HG03457 (cell line): ENCODE data around the gene ASB1.
"Not testable (repeated sequence)": the region's sequence is repeated elsewhere in the genome, so short reads cannot be mapped to it uniquely, and the experiment has no call there.

Experiments
- ATAC-seq: cut with Tn5 transposase; IDR thresholded peaks from one replicate; pipeline ENCODE4 v1.9.1; 2021; ENCODE audit warnings: moderate number of reproducible peaks; ENCODE audit not compliant: unreplicated experiment

The ASB1 gene

DNA sequence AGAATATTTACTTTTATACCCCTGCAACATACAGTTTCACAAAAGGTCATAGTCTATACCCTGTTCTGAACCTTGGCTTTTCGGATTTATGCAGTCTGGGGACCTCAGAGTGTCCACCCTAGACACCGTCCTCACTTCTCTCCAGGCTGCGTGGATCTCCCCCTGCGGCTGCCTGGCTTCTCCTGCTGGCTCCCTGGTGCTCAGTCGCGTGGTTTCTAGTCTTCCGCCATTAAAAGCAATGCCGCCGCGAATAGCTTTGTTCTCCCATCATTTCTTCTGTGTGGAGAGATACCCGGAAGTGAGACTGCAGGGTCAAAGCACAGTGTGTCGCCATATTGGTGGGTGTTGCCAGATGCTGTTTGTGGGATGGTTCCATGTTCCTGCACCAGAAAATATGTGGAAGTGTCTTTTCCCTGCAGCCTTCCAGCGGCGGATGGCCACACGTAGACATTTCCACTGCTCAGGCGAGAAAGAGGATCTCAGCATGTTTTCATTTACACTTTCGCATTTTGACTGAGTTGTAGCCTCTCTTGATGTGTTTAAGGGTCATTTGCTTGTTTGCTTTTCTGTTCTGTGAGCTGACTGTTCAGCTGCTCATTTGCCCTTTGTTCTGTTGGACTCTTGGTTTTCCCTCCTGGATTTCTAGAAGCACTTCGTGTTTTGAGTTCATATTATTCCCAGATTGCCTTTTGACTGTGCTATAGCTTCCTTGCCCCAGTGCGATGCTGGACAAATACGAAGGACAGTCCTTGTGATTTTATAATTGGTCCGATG is 22.9 kb upstream of the ASB1 start:
- ATAC-seq = no peak

DNA sequence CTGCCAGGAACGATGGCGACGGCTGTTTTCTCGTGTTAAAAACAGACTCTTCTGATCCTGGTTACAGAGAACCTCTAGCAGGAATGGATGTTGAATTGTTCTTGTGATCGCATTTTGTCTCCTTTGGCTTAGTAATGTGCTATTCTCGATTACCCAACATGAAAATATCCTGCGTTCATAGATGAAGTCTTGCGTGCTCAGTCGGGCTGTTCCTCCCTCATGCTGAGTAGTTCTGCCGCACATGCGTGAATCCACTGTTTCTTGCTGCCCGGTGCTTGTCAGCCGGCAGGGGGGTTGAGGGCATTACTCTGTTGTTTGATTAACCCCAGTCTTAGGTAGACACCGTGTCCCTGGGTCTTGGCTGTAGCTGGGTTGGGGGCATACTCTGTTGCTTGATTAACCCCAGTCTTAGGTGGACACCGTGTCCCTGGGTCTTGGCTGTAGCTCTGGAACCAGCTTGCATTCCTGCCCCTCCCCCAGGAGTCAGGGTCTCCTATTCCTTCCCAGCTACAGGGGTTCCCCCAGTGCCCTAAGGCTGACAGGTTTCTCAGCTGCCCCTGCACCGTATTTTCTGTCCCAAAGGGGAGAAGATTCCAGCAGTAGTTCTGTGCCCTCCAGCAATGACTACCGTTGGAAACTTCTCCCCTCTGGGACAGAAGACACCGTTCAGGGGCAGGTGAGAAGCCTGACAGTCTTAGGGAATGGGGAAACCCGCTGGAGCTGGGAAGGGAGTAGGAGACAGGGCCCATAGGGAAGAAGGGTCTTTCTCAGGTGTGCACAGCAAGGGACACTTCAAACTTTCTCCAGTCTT is 22.1 kb upstream of the ASB1 start:
- no peak for ATAC-seq

DNA sequence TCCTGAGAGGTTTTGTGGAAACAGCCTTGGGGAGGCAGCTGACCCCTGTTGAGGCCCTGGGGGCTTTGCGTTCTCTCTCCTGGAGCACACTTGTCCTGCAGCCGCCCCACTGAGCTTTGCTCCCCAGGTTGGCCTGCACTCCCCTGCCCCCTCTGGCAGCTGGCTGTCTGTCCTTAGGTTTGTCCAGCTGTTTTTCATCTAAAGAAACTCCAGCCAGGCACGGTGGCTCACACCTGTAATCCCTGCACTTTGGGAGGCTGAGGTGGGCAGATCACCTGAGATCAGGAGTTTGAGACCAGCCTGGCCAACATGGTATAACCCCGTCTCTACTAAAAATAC is 21.5 kb upstream of the ASB1 start:
- ATAC-seq = not testable (repeated sequence)

DNA sequence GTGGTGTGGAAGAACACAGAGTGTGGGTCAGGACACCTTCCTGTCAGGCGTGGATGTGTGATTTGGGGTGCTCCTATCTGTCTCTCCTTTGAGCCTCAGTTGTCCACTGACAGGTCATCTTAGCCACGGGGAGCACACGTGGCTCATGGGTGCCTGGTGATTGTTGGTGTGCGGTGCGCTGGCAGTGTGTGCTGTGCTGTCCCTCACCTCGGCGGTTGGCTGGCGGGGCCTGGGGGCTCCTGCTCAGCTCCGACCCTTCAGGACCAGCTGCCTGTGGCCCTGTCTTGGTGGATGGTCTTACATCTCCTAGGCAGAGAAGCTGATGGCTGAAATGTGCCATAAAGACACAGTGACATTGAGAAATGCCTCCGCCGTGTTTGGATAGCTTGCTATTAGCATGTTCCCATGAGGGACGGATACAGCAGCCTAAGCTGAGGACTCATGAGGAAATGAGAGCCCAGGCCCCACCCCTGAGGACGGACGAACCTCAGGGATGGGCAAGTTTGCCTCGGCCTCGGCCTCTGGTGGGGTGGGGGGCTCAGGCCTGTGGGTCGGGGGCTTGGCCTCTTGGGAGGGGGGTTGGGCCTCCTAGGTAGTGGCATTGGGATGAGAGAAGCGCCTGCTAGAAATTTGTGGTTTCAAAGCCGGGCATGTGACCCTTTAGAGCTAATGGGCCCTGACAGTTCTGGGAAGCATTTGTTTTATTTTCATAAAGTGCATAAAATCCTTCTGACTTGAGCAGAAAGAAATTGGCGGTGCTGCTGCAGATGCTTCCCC is 20.3 kb upstream of the ASB1 start:
- no peak for ATAC-seq

DNA sequence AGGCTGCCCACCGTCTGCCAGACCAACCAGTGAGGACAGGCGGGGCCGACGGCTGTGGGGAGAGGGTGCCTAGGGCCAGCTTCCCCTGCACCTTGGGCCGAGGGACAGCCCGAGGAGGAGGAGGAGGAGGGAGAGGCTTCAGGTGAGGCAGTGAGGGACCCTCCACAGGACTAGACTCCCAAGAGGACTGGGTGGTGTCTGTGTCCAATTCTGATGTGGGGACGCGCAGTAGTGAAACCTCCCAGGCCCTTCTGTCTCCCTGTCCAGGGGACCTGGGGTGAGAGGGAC is 19.8 kb upstream of the ASB1 start:
- no peak for ATAC-seq

DNA sequence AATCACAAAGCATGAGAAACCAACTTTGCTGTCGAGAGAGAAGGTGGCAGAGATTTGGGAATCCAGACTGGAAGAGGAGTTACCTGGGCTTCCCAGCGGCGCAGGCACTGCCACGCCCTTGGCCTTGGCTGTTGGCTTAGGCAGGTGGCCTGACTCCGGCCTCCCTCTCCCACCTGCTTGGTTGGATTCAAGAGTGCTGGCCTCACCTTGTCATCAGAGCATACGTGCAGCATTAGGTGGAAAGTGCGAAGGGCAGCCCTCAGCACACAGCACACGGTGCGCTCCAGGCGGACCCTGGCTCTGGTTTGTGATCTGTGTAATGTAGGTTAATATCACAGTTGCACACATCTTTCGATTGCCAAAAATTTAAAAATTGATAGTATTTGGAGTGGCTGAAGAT is 19.2 kb upstream of the ASB1 start:
- ATAC-seq = no peak

DNA sequence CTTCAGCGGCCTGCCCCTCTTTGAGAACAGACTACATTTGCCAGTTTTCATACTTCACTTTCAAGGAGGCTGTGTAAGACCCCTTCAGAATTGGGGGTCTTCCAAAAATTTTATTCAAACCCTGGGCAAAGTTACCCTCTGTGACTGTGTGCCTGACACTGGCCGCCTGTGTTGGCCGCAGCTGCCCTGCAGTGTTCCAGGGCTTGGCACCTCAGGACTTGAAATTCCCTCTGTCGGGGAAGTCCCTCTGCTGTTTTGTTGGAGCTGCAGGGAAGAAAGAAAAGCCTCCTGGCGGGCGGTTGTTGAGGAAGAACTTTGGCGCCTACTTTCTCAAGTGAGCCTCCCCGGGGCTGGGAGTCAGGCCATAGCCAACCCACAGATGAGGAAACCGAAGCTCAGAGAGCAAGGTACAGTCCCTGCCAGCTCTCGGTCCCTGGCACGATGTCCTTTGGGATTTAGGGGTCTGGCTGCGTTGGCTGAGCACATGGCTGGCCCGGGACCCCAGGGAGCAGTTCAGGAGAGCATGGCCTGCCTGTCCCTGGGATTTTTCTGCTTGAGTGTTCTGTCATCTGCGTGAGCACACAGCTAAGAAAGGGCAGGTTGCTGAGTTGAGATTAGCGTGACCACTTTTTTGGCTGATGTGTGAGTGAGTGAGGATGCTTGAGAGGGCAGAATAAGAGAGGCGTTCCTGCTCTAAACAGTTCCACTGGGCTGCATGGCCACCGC is 17.9 kb upstream of the ASB1 start:
- ATAC-seq = no peak

DNA sequence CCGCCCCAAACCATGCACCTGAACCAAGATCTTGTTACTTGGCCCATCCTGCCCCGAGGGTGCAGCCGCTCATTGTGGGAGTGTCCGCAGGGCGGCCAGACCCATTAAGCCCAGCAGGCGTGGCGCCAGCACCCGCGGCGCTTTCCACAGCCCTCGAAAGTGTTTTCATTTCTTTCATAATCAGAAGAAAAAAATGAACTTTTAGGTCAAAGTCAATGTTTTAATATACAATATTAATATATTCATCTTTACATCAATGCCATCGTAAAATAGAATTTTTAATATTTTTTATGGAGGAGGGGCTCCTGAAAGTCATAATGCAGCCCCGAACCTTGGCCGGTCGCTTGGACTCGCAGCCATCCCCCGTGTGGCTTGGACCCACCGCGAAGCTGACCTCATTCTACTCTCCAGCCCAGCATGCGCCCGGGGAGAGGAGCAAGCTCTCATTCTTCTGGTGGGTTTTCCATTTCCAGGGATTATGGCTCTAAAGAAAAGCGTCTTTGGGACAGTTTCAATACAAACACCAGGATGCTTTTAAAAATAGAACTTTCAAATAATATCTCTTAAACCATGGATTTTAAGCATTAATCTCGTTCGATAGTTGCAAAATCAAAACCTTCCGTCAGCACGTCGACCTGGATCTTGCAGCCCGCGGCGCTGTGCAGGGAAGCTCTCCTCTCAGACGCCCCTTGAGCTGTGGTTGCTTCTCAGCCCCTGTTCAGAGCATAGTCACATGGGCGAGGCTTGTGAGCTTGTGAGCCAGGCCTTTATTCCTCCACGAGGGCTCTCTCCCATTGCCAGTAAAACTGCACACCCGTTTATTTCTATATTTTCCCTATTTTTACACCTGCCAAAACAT is 17.2 kb upstream of the ASB1 start:
- no peak for ATAC-seq

DNA sequence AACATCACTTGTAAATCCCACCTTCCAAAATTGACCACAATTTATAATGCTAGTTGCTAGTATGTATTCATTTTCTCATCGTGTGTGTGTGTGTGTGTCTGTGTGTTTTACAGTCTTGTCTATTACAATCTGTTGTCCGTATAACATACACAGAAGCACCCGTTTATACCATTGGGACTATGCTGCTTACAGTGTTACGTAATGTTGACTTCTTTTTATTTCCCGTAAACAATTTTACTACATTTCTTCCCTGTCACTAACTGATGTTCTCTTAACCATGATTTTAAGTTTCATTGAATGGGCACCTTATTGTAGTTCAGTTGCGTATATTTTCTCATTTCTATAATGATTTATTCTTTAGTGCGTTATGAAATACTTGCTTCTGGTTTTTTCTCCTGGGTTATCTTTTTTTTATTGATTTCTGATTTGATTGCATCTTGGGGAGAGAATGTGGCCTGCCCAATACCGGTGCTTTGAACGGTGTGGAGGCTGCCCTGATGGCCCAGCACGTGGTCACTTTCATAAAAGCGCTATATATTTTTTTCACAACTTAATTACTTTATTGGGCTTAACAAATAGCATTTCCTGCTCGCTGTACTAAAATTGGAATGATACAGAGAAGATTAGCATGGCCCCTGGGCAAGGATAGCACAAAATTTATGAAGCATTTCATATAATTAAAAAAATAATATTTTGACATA is 14.5 kb upstream of the ASB1 start:
- no peak for ATAC-seq

DNA sequence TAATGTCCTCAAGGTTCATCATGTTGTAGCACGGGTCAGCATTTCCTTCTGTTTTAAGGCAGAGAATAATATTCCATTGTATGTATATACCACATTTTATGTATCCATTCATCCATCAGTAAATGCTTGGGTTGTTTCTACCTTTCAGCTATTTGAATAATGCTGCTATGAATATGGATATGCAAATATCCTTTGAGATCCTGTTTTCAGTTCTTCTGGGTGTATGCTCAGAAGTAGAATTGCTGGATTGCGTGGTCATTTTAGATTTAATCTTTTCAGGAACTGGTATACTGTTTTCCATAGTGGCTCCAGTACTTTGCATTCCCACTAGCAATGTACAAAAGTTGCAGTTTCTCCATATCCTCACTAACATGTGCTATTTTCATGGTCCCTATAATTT is 13.4 kb upstream of the ASB1 start:
- no peak for ATAC-seq

DNA sequence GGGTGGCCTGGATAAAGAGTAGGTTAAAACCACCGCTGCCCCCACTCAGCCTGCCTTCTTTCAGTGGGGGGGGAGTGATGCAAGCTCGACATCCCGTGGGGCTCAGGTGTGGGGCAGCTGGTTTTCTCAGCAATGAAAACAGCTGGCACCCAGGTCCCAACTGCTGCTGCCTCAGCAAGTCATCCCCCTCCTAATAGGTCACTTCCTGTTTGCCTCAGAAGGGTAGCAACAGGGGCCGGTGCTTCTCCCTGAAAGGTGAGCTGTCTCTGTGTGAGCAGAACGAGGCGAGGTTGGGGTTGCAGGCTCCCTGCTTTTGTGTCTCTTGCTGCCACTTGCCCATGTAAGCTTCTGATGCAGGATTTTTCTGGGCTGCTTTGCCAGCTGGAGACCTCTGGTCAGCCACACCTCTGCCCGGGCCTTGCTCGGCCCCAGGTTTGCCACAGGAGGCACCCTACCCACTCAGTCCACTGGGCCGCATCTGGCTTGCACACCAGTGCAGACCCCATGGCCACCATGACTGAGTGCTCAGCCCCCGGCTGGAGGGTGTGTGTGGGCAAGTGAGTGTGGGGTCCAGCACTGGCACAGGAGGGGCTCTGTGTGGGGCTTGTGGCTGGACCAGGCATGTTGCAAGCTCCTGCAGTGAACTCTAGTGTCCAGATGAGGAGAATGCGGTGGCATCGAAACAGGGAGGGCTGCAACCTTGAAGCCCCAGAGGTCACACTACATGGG is 11.5 kb upstream of the ASB1 start:
- no peak for ATAC-seq

DNA sequence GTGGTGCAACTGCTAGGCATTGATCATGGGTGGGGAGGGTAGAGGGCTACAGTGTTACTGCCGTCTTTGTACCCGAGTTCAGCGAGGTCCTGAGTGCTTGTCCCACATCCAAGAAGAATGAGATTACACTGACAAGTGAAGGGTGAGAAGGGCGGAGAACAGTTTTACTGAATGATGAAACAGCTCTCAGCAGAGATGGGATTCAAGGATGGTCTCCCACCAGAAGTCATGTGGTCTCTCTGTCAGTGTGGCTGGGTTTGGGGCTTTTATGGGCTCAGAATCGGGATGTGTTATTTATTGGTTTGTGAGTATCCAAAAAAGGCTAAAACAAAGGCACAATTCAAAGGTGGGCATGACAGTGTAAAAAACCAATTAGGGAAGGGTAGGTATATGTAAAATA is 10.8 kb upstream of the ASB1 start:
- ATAC-seq = no peak

DNA sequence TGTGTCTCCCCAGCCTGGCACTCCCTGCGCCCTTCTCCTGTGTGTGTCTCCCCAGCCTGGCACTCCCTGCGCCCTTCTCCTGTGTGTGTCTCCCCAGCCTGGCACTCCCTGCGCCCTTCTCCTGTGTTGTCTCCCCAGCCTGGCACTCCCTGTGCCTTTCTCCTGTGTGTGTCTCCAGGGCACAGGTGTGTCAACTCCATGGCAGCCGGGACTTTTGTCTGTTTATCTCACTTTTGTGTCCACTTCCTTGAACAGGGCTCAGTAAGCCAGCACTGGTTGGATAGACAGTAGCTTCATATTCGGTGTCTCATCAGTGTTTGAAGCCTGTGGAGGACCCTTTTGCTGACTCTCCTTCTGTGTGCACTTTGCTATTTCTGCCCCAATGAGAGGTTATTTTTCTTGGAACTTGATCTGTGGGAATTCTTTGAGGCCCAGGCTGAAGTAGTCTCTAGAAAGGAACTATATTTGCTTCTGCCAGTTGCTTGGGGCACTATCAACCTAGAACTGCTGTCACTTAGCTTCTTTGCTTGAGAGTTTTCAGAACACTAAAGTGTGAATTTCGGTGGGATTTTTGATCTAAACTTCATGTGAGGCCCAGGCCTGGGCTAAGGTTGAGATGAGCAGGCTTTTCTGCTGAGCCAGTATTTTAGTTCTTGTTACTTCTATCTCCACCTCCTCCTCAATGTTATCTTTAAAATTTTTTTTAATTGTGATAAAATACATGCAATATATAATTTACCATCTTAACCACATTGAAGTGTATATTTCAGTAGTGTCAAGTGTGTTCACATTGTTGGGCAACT is 8.3 kb upstream of the ASB1 start:
- ATAC-seq = no peak

DNA sequence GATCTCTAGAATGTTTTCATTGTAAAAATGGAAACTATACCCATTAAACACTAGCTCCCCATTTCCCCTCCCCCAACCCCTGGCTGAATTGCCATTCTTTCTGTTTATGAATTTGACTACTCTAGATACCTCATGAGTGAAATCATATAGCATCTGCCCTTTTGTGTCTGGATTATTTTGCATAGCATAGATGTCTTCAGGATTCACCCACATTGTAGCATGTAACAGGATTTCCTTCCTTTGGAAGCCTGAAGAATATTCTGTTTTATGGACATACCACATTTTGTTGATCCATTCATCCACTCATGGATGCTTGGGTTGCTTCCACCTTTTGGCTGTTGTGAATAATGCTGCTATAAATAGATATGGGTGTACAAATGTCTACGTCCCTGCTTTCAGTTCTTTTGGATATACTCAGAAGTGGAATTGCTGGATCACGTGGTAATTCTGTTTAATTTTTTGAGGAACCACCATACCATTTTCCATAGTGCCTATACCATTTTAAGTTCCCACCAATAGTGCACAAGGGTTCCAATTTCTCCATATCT is 7.7 kb upstream of the ASB1 start:
- no peak for ATAC-seq

DNA sequence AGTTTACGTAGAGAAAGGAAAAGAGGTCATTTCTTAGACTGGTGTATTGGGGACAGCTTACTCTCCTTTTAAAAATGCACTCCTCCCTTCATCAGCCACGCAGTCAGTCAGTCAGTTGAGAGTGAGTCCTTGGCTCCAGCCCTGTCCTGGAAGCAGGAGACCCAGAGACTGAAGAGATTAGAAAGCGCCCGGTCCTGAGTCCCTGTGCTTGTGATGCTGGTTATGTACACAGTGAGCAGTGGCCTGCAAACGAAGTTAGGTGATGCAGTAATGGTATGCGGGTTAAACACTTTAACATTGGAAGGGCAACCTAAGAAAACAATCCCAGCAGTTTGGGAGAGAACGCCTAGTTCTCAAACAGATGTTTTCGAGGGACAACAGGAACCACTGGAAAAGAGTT is 6.3 kb upstream of the ASB1 start:
- no peak for ATAC-seq

DNA sequence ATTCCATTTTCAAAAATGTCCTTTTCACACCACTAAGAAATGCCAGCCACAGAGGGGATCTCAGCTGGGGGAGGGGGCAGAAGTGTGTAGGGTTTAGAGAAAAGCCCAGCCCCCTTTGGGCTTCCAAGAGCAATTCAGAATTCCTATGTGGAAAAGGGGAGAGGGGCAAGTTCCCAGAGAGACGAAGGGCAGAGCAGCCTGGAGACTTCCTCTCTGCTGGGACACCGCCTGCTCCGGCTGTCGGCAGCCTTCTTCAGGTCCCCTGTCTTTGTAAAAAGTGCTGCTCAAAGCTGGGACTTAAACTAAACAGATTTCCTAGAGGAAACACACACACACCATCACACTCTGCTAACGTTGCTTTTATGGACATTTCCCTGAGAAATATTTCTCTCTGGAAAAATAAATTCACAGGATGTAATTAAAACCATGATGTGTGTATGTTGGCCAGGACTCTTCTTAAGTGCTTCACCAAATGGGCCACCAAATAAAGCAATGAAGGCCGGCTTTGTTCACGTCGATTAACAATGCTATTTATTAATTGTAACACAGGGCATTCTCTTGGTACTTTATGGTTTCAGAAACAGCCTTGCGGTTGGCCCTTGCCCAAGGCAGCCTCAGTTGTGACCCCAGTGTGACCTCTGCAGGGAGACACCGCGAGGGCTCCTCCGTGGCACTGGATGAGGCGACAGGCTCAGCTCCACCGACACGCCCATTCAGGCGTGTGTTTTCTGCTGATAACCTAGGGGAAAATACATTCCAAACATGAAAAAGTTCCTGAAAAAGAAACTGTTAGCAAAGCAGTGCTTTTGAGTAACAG is 5.6 kb upstream of the ASB1 start:
- no peak for ATAC-seq

DNA sequence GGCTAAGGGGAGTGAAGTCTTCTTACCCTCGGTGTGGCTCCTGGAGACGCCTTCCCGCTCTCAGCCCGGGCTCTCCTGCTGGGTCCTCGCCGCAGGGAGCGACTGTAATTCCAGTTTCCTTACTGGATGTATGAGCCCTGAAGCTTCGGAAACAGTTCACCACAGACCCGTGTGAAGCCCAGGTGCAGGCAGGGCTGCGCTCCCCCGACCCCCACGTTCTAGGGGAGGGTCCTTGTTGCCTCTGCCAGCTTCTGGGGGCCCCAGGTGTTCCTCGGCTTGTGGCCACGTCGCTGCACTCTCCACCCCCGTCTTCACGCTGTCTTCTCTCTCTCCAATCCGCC is 5.1 kb upstream of the ASB1 start:
- ATAC-seq = no peak
